HL-60 (cell line): ENCODE results near the gene ELMO1.

Experiments used
- DNase-seq, 2 experiments: peaks; one replicate each; pipeline ENCODE4 v3.0.0-alpha.2; 2010 to 2020; ENCODE audit warnings: low read depth in 1 of 2, low spot score in 1 of 2
- H3K27ac ChIP-seq: fragments of 250-450 bp; sonication (Bioruptor Pico); replicated peaks from 2 replicates; pipeline ENCODE4 v1.5.1; 2020; ENCODE audit warnings: mild to moderate bottlenecking, moderate library complexity
- H3K27me3 ChIP-seq: fragments of 250-450 bp; sonication (Bioruptor Pico); 2 replicates; pipeline ENCODE4 v1.5.1; 2021; ENCODE audit warnings: mild to moderate bottlenecking, moderate library complexity; ENCODE audit not compliant: insufficient read depth, poor library complexity, severe bottlenecking
- H3K4me3 ChIP-seq: replicated peaks from 2 replicates; pipeline ENCODE4 v1.5.1; 2011; ENCODE audit warnings: mild to moderate bottlenecking, control low read depth, low read length; ENCODE audit not compliant: insufficient read depth
- CTCF ChIP-seq: IDR thresholded peaks from one replicate; pipeline ENCODE4 v1.5.1; 2011; ENCODE audit warnings: low read length, control low read depth, inconsistent platforms; ENCODE audit not compliant: insufficient read depth
- GABPA ChIP-seq: IDR thresholded peaks from 2 replicates; pipeline ENCODE4 v1.6.1; 2012; ENCODE audit warnings: low read depth
- POLR2AphosphoS5 ChIP-seq: IDR thresholded peaks from 2 replicates; pipeline ENCODE4 v1.6.1; 2012; ENCODE audit warnings: low read depth
- REST ChIP-seq: IDR thresholded peaks from 2 replicates; pipeline ENCODE4 v1.6.1; 2012; ENCODE audit warnings: low read depth; ENCODE audit not compliant: insufficient replicate concordance
- SPI1 ChIP-seq: IDR thresholded peaks from 2 replicates; pipeline ENCODE4 v1.6.1; 2012; ENCODE audit warnings: low read depth, mild to moderate bottlenecking, borderline replicate concordance

Gene ELMO1

GRCh38 chr7:36928311-36928710 is 520.4 kb downstream of the ELMO1 start:
- Histone ChIP-seq H3K27ac (no peak overlapping the region), H3K4me3 (no peak overlapping the region), H3K27me3 (no peaks in the 10 kb centered on the region)
- no peak for DNase-seq
- no peak for TF ChIP-seq SPI1
- no peak for TF ChIP-seq CTCF
- TF ChIP-seq REST, result no peak
- no peak for TF ChIP-seq POLR2AphosphoS5
- TF ChIP-seq GABPA, result no peak

GRCh38 chr7:36925691-36926090 is 523.0 kb downstream of the ELMO1 start:
- TF ChIP-seq SPI1 (no peak), REST (no peak), GABPA (no peak), CTCF (no peak), POLR2AphosphoS5 (no peak)
- no peak for DNase-seq
- Histone ChIP-seq H3K27ac (no peak overlapping the region), H3K27me3 (no peaks in the 10 kb centered on the region), H3K4me3 (no peak overlapping the region)

GRCh38 chr7:36925207-36925606 is 523.5 kb downstream of the ELMO1 start:
- Histone ChIP-seq H3K27ac (no peak overlapping the region), H3K27me3 (no peaks in the 10 kb centered on the region), H3K4me3 (no peak overlapping the region)
- TF ChIP-seq POLR2AphosphoS5, result no peak
- no peak for TF ChIP-seq CTCF
- no peak for TF ChIP-seq SPI1
- no peak for TF ChIP-seq GABPA
- TF ChIP-seq REST, result no peak
- no peak for DNase-seq
